NCI-H128 (cell line): ENCODE measurements around the gene SDK1.

Source experiments
- DNase-seq: peaks from one replicate; lab custom pipeline; 2025; ENCODE audit not compliant: unreplicated experiment; lab: John Stamatoyannopoulos, UW

The SDK1 gene

GRCh38 chr7:4001742-4002141 is 700.7 kb downstream of the SDK1 start:
- DNase-seq = no peak

- no peak for DNase-seq
These were observed 702.5 kb downstream of the SDK1 start for GRCh38 chr7:4003503-4003902.

GRCh38 chr7:4006687-4007086 is 705.6 kb downstream of the SDK1 start:
- no peak for DNase-seq

GRCh38 chr7:4009211-4010060 is 708.4 kb downstream of the SDK1 start:
- no peak for DNase-seq

GRCh38 chr7:4010061-4010605 is 709.1 kb downstream of the SDK1 start:
- DNase-seq = no peak

GRCh38 chr7:4010923-4011656 is 710.0 kb downstream of the SDK1 start:
- DNase-seq = no peak

- DNase-seq = no peak
These were observed 712.7 kb downstream of the SDK1 start for GRCh38 chr7:4013793-4014192.

GRCh38 chr7:4014346-4015050 is 713.4 kb downstream of the SDK1 start:
- DNase-seq = no peak

- no peak for DNase-seq
These were observed 714.3 kb downstream of the SDK1 start for GRCh38 chr7:4015371-4015770.

- no peak for DNase-seq
These were observed 714.9 kb downstream of the SDK1 start for GRCh38 chr7:4015996-4016395.

- DNase-seq = no peak
These were observed 716.0 kb downstream of the SDK1 start for GRCh38 chr7:4017081-4017480.

GRCh38 chr7:4017785-4018184 is 716.7 kb downstream of the SDK1 start:
- DNase-seq = no peak

- no peak for DNase-seq
These were observed 717.7 kb downstream of the SDK1 start for GRCh38 chr7:4018601-4019316.

GRCh38 chr7:4020086-4020485 is 719.0 kb downstream of the SDK1 start:
- DNase-seq = no peak

GRCh38 chr7:4021413-4021812 is 720.4 kb downstream of the SDK1 start:
- DNase-seq = no peak

- no peak for DNase-seq
These were observed 721.2 kb downstream of the SDK1 start for GRCh38 chr7:4022265-4022664.

- DNase-seq = no peak
These were observed 722.5 kb downstream of the SDK1 start for GRCh38 chr7:4023502-4023901.

GRCh38 chr7:4024133-4024532 is 723.1 kb downstream of the SDK1 start:
- no peak for DNase-seq

- DNase-seq = no peak
These were observed 723.8 kb downstream of the SDK1 start for GRCh38 chr7:4024806-4025205.

GRCh38 chr7:4025210-4025609 is 724.2 kb downstream of the SDK1 start:
- DNase-seq = no peak
